Ovary (tissue), 3 donors: ENCODE measurements around the gene CCDC34.

Experiments
- EP300 ChIP-seq: sonication (generic); formaldehyde crosslinking; IDR thresholded peaks from one replicate; pipeline ENCODE4 v1.6.1; 2017; ENCODE audit warnings: antibody characterized with exemption
- POLR2A ChIP-seq: fragments of 450-650 bp; IDR thresholded peaks from one replicate; pipeline ENCODE4 v1.6.1; 2017; ENCODE audit warnings: antibody characterized with exemption, mild to moderate bottlenecking, moderate library complexity
- TF ChIP-seq, protein P1 (sequence below), 3 donors: fragments of 450-650 bp in 2 of 3; fragments of 200-600 bp in 1 of 3; IDR thresholded peaks; one replicate each; pipeline versions ENCODE4 v1.5.1 to v1.8.0; 2016 to 2022; ENCODE audit warnings: antibody characterized with exemption in 3 of 3, mild to moderate bottlenecking in 1 of 3
- donor health status: DM: no; HTN: no; CAD: no.

DNA sequence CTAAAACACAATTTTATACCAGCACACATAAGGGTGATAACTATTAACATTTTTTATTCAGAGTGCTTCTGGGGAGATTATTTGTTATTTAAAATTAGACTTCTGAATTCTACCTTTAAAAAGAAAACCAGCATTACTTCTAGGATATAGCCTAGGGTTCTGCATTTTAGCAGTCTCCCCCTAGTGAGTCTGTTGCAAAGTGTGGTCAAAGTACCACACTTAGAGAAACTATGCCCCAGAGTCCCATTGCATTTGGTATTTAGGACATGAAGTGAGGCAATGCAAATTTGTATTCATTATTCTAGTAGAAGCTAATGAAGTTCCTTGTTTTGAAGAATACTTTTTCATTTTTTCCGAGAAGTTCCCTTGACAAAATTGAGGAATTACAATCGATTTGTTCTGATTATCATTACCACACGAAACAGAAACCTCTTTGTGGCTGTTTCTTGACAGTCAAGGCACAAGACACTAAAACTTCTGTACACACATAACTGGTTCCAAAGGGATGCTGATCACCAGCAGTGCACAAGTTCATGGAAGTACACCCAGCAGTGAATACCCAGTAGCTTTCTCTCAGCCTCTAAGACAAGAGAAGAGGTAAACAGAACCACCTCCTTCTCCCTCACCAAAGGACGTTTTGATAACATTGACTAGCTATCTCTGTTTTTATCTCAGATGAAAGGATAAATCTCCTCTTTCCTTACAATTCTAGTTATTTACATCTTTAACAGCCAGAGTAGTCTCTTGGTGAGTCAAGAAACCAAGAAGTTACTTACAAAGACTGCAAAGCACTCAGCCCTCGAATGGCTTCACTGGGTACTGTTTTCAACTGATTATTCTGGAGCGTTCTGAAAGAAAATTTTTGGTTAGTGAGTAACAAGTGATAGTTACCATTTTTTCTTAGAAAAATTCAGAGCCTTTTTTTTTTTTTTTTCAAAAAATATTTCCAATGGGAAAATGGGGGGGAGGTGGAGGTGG, 27.6 kb upstream of the CCDC34 start:
- TF ChIP-seq, protein P1, sequence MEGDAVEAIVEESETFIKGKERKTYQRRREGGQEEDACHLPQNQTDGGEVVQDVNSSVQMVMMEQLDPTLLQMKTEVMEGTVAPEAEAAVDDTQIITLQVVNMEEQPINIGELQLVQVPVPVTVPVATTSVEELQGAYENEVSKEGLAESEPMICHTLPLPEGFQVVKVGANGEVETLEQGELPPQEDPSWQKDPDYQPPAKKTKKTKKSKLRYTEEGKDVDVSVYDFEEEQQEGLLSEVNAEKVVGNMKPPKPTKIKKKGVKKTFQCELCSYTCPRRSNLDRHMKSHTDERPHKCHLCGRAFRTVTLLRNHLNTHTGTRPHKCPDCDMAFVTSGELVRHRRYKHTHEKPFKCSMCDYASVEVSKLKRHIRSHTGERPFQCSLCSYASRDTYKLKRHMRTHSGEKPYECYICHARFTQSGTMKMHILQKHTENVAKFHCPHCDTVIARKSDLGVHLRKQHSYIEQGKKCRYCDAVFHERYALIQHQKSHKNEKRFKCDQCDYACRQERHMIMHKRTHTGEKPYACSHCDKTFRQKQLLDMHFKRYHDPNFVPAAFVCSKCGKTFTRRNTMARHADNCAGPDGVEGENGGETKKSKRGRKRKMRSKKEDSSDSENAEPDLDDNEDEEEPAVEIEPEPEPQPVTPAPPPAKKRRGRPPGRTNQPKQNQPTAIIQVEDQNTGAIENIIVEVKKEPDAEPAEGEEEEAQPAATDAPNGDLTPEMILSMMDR (IDR thresholded peaks at IDR 0.05) = no peak
- TF ChIP-seq POLR2A (no peak), EP300 (no peak)
